Panc1 (cell line): Measurements from ENCODE around the gene OR8K1. TPM values are rescaled to one million over a fixed set of nuclear protein-coding genes. Genes with fewer than 3 reads are reported as not detected.

ENCODE experiments used
- ATAC-seq: fragments of 200-7000 bp; cut with Tn5 transposase; 2 replicates; pipeline ENCODE4 v1.9.1; 2020; ENCODE audit warnings: mild to moderate bottlenecking, moderate library complexity
- BruUV-seq: library from RNA; stranded (reverse); fragments of 400-500 nt; replicated peaks from 2 replicates; lab custom pipeline; 2021; lab: Mats Ljungman, UMichigan
- CTCF ChIA-PET: fragments of 300-600 bp; sonication (Branson Sonifier 250); formaldehyde crosslinking; loops from one replicate; lab custom pipeline; 2022; ENCODE audit warnings: antibody characterized with exemption; lab: Charles Lee
- POLR2A ChIA-PET: fragments of 300-600 bp; sonication (Branson Sonifier 250); formaldehyde crosslinking; loops from one replicate; lab custom pipeline; 2022; ENCODE audit warnings: antibody characterized with exemption; lab: Charles Lee
- DNase-seq: peaks from one replicate; pipeline ENCODE4 v3.0.0-alpha.2; 2010; ENCODE audit warnings: low read depth, low spot score
- H3K27ac ChIP-seq: 2 replicates; pipeline ENCODE4 v1.5.1; 2011; ENCODE audit warnings: mild to moderate bottlenecking, low read length, inconsistent platforms
- H3K27me3 ChIP-seq: fragments of 200-500 bp; sonication (Bioruptor generic); 2 replicates; pipeline ENCODE4 v1.6.0; 2014; ENCODE audit warnings: low read length, inconsistent platforms; ENCODE audit not compliant: control insufficient read depth, insufficient read depth
- H3K36me3 ChIP-seq: fragments of 200-500 bp; sonication (Bioruptor generic); 2 replicates; pipeline ENCODE4 v1.5.1; 2014; ENCODE audit warnings: inconsistent platforms, mild to moderate bottlenecking, low read length, moderate library complexity; ENCODE audit not compliant: control insufficient read depth, insufficient read depth
- H3K4me1 ChIP-seq: 2 replicates; pipeline ENCODE4 v1.5.1; 2011; ENCODE audit warnings: inconsistent platforms, mild to moderate bottlenecking, low read length, moderate library complexity; ENCODE audit not compliant: control insufficient read depth, insufficient read depth
- H3K4me3 ChIP-seq, 2 experiments: 2 replicates each; pipeline ENCODE4 v1.5.1; 2011 to 2012; ENCODE audit warnings: low read depth in 2 of 2, low read length in 2 of 2, mild to moderate bottlenecking in 2 of 2, inconsistent platforms in 1 of 2, moderate library complexity in 1 of 2
- H3K9me3 ChIP-seq: fragments of 200-500 bp; sonication (Bioruptor generic); 2 replicates; pipeline ENCODE4 v1.5.1; 2014; ENCODE audit warnings: low read depth, mild to moderate bottlenecking, inconsistent platforms, low read length, moderate library complexity; ENCODE audit not compliant: control insufficient read depth, insufficient read depth
- CTCF ChIP-seq: fragments of 450-650 bp; IDR thresholded peaks from 2 replicates; pipeline ENCODE4 v1.5.1; 2017; ENCODE audit warnings: mild to moderate bottlenecking
- POLR2AphosphoS5 ChIP-seq: IDR thresholded peaks from 2 replicates; pipeline ENCODE4 v1.6.1; 2012; ENCODE audit warnings: mild to moderate bottlenecking, low read depth, low read length, moderate library complexity
- SIN3A ChIP-seq: IDR thresholded peaks from 2 replicates; pipeline ENCODE4 v1.6.1; 2012; ENCODE audit warnings: low read depth, mild to moderate bottlenecking, low read length, moderate library complexity, borderline replicate concordance; ENCODE audit not compliant: insufficient read depth
- TCF7L2 ChIP-seq: IDR thresholded peaks from 2 replicates; pipeline ENCODE4 v1.6.1; 2011; ENCODE audit warnings: mild to moderate bottlenecking, low read depth, low read length, inconsistent platforms
- in situ Hi-C: cut with HindIII; loops from 2 replicates; pipeline ENCODE4 v1.10.0; 2016; ENCODE audit warnings: low sequenced_read_pairs, low pct_unique_long_range_greater_than_20kb
- intact Hi-C: fragments of 100-400 bp; cut with micrococcal nuclease; formaldehyde crosslinking; loops from one replicate; pipeline ENCODE4 v1.10.0; 2022; ENCODE audit not compliant: unreplicated experiment
- total RNA-seq: library from RNA; stranded (reverse); gene quantifications from one replicate; pipeline ENCODE4 v1.2.1, GENCODE V29; 2021; ENCODE audit not compliant: unreplicated experiment

Gene OR8K1
- total RNA-seq, 1 experiment from 2014 or later = not detected

DNA sequence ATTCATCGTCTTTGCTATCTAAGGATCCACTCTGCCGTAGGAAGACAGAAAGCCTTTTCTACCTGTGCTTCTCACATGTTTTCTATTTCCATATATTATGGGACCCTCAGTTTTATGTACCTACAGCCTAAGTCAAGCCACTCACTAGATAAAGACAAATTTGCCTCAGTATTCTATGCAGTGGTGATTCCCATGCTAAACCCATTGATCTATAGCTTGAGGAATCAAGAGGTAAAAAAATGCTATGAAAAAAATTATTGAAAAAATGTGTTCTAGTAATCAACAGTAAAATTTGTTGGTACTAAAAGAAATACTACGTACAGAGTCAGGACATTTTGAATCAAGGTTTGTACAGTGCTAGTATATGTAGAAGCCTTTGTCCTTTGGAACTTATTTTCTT, 48.5 kb downstream of the OR8K1 start:
- DNase-seq (no peak), ATAC-seq (no peak)
- Histone ChIP-seq H3K27me3 (no peaks in the 10 kb centered on the region), H3K9me3 (no peaks in the 10 kb centered on the region), H3K4me3 (no peak overlapping the region), H3K36me3 (no peaks in the 10 kb centered on the region), H3K4me1 (no peaks in the 10 kb centered on the region), H3K27ac (no peak overlapping the region)
- CTCF ChIA-PET = no interaction called here
- TF ChIP-seq CTCF (no peak), SIN3A (no peak), POLR2AphosphoS5 (no peak)
- intact Hi-C loops = no loop called here
- no TSS peak for BruUV-seq
- POLR2A ChIA-PET = no interaction called here
- in situ Hi-C loops = no loop called here

GRCh38 chr11:56396047-56396446, 50.2 kb downstream of the OR8K1 start:
- BruUV-seq = no TSS peak
- no peak for DNase-seq
- POLR2A ChIA-PET = no interaction called here
- TF ChIP-seq TCF7L2 (no peak), CTCF (no peak; the same call in 1 of the 2 replicates), SIN3A (no peak)
- CTCF ChIA-PET = no interaction called here
- no peaks in the 10 kb centered on the region for H3K27me3 ChIP-seq
- no peaks in the 10 kb centered on the region for H3K9me3 ChIP-seq
- no peak overlapping the region for H3K27ac ChIP-seq
- no peaks in the 10 kb centered on the region for H3K36me3 ChIP-seq
- no peaks in the 10 kb centered on the region for H3K4me1 ChIP-seq
- in situ Hi-C loops = no loop called here
- no peak overlapping the region for H3K4me3 ChIP-seq
- no peak for ATAC-seq
- intact Hi-C loops = no loop called here

Other genes with a start within 250 kb of the OR8K1 start
- gene OR8H2, start 242.4 kb upstream of the OR8K1 start, total RNA-seq = not detected
- not detected for gene OR8H3, start 223.7 kb upstream of the OR8K1 start, total RNA-seq
- gene OR8J3, start 205.8 kb upstream of the OR8K1 start, total RNA-seq = not detected
- gene OR8K5, start 185.7 kb upstream of the OR8K1 start, total RNA-seq = not detected
- gene OR5J2, start 169.4 kb upstream of the OR8K1 start, total RNA-seq = not detected
- gene OR5T2, start 111.8 kb upstream of the OR8K1 start, total RNA-seq = not detected
- gene OR5T3, start 93.8 kb upstream of the OR8K1 start, total RNA-seq = not detected
- not detected for gene OR5T1, start 71.9 kb upstream of the OR8K1 start, total RNA-seq
- gene OR8H1, start 53.8 kb upstream of the OR8K1 start, total RNA-seq = not detected
- gene OR8K3, start 30.9 kb upstream of the OR8K1 start, total RNA-seq = not detected
- gene OR8J1, start 8.3 kb downstream of the OR8K1 start, total RNA-seq = not detected
- gene OR8U1, start 29.6 kb downstream of the OR8K1 start, total RNA-seq = not detected
- gene OR5AL1, start 66.7 kb downstream of the OR8K1 start, total RNA-seq = not detected
- not detected for gene OR5M3, start 127.3 kb downstream of the OR8K1 start, total RNA-seq
- not detected for gene OR5M8, start 145.3 kb downstream of the OR8K1 start, total RNA-seq
- gene OR5M11, start 197.2 kb downstream of the OR8K1 start, total RNA-seq = not detected
- not detected for gene OR5M10, start 231.7 kb downstream of the OR8K1 start, total RNA-seq